Measurements from ENCODE around the gene TM7SF2.

TM7SF2 gene

GRCh38 chr11:65157336-65157735, 45.7 kb downstream of the TM7SF2 start:
- DNase-seq, result no peak

DNA sequence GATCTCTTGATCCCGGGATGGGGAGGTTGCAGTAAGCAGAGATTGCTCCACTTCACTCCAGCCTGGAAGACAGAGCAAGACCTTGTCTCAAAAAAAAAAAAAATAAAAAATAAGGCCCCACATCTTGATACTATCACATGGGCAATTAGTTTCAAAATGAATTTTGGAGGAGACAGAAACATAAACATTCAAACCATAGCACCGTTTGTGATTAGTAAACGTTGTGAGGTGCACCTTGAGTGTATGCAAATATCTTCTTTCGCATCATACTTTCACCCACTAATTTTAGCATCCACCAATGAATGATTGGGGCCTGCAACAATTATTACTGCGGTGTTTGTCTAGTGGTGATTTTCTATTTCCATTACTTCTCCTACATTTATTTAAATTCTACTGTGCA, 47.3 kb downstream of the TM7SF2 start:
- no peak for DNase-seq

- no peak for DNase-seq
Measured at GRCh38 chr11:65160643-65161042, 49.0 kb downstream of the TM7SF2 start.

DNA sequence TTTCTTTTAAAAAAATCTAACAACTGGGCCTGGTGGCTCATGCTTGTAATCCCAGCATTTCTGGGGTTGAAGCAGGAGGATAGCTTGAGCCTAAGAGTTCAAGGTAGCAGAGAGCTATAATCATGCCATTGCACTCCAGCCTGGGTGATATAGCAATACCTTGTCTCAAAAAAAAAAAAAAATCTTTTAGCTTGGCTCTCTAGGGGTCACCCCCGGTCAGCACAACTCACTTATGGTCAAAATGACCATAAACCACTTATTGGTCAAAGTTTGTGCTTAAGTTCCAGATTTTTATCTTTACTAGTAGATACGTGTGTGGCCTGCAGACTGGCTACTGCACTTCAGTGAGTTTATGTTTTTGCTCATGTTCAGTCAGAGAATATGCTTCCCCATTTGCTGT, 52.0 kb downstream of the TM7SF2 start:
- DNase-seq, result no peak

Data from NCI-H146 (cell line).